K562 (cell line): ENCODE data around the gene PRKAR2B. TPM values are rescaled to one million over a fixed set of nuclear protein-coding genes. Genes with fewer than 3 reads are reported as not detected.

ENCODE experiments used
- CHD1 ChIP-seq: fragments of 200-600 bp; sonication (generic); IDR thresholded peaks from one replicate; pipeline ENCODE4 v1.6.1; 2012; ENCODE audit warnings: mild to moderate bottlenecking, moderate library complexity, low read length, inconsistent platforms
- RFX5 ChIP-seq: IDR thresholded peaks from 2 replicates; pipeline ENCODE4 v1.6.1; 2011; ENCODE audit warnings: low read depth, mild to moderate bottlenecking, improper control_type of control experiment, low read length
- SNRNP70 ChIP-seq: fragments of 200-400 bp; formaldehyde crosslinking; optimal IDR thresholded peaks from 2 replicates; pipeline ENCODE3; 2017; ENCODE audit warnings: low read depth, low read length
- STAG1 ChIP-seq: sonication (generic); formaldehyde crosslinking; IDR thresholded peaks from 2 replicates; pipeline ENCODE4 v1.5.0; 2020; ENCODE audit warnings: missing genetic modification reagents, borderline replicate concordance
- ZNF12 ChIP-seq: sonication (generic); formaldehyde crosslinking; IDR thresholded peaks from 2 replicates; pipeline ENCODE4 v1.4.0; 2020; ENCODE audit warnings: mild to moderate bottlenecking, missing genetic modification reagents
- ZNF23 ChIP-seq: fragments of 250-450 bp; sonication (Bioruptor Pico); IDR thresholded peaks from 2 replicates; pipeline ENCODE4 v1.4.0; 2020; ENCODE audit warnings: mild to moderate bottlenecking
- ZNF282 ChIP-seq: sonication (generic); formaldehyde crosslinking; IDR thresholded peaks from 2 replicates; pipeline ENCODE4 v1.8.1; 2023; ENCODE audit warnings: missing genetic modification reagents
- ZNF384 ChIP-seq: IDR thresholded peaks from 2 replicates; pipeline ENCODE4 v1.6.1; 2012; ENCODE audit warnings: low read depth, low read length, improper control_type of control experiment
- polyA plus RNA-seq, 8 experiments: library from polyadenylated mRNA; depleted of rRNA in 4 of 8; stranded (reverse) in 5 of 8; unstranded in 3 of 8; fragments of >200 nt; fragmentation: Nextera tagmentation in 2 of 8; fragmentation: Illumina TruSeq in 1 of 8; extraction: Ambion mirVana in 2 of 8; extraction: Trizol in 1 of 8; gene quantifications; 2 replicates each; pipeline versions ENCODE4 v1.2.1 to v1.2.3, GENCODE V29; 2011 to 2014; ENCODE audit warnings: inconsistent platforms in 1 of 8, missing spikeins in 1 of 8
- total RNA-seq, 7 experiments: library from RNA; depleted of rRNA in 6 of 7; stranded (reverse); fragments of >200 nt in 6 of 7; fragmentation: Illumina TruSeq in 2 of 7; extraction: Trizol in 2 of 7; gene quantifications; 2 replicates each; pipeline versions ENCODE4 v1.2.1 to v1.2.3, GENCODE V29; 2011 to 2021; ENCODE audit warnings: low replicate concordance in 1 of 7
- TF ChIP-seq, protein P1 (sequence below): IDR thresholded peaks from 2 replicates; pipeline ENCODE4 v1.6.1; 2012; ENCODE audit warnings: low read depth, low read length, improper control_type of control experiment, borderline replicate concordance
- TF ChIP-seq, protein P2 (sequence below): fragments of 250-450 bp; sonication (Bioruptor Pico); IDR thresholded peaks from 2 replicates; pipeline ENCODE4 v1.9.0; 2021; ENCODE audit warnings: mild to moderate bottlenecking
- TF ChIP-seq, protein P3 (sequence below): conservative IDR thresholded peaks from 2 replicates; pipeline ENCODE4 v1.6.1; 2011; ENCODE audit warnings: low read depth, mild to moderate bottlenecking, low read length; ENCODE audit not compliant: control insufficient read depth
- TF ChIP-seq, protein P4 (sequence below): fragments of 250-450 bp; sonication (Bioruptor Pico); IDR thresholded peaks from 2 replicates; pipeline ENCODE4 v1.8.0; 2021; ENCODE audit warnings: borderline replicate concordance, mild to moderate bottlenecking, moderate library complexity; ENCODE audit not compliant: poor library complexity, severe bottlenecking

PRKAR2B gene
- total and polyA plus RNA-seq, 9 of the 15 experiments (the other 6 are each of a cell fraction or from before 2014, with no cell fraction given): 59.0 to 173 (median 129) TPM

DNA sequence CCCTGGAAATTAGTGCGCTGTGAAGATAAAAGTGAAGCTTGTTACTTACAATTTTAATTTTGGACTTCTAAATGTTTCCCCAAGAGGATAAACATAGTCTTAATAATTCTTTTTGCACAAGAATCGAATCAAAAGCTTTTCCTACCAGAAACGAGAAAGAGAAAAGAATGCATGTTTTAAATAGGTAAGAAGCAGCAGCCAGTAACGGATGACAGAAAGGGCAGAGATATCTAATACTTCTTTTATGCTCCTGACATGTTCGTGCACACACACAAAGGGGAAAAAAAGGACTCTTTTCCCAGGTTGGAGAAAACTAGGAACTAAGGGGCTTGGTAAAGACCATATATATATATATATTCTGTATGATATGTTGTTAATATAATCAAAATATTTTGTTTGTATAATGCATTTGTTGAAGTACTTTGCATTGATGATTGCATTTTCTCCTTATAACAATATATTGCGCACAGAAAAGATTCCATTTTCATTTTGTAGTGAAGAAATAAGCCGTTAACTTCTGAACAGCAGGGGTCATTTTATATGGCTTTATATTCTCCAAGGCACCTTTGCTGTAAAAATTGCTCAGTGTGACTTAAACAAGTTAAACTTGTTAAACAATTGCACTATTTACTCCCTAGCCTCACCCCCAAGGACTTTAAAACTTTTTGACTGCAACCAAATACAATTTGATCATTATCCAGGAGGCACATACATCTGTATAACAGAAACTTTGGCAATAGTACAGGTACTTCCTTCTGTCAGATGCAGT lies 2.2 kb downstream of the PRKAR2B start (continued):
- TF ChIP-seq ZNF23 (CRISPR knock-in tag) (no peak), ZNF12 (no peak), CHD1 (peak; percentile 56), ZNF282 (no peak), ZNF384 (no peak), RFX5 (no peak), STAG1 (no peak), SNRNP70 (no peak)
- TF ChIP-seq, protein P1, sequence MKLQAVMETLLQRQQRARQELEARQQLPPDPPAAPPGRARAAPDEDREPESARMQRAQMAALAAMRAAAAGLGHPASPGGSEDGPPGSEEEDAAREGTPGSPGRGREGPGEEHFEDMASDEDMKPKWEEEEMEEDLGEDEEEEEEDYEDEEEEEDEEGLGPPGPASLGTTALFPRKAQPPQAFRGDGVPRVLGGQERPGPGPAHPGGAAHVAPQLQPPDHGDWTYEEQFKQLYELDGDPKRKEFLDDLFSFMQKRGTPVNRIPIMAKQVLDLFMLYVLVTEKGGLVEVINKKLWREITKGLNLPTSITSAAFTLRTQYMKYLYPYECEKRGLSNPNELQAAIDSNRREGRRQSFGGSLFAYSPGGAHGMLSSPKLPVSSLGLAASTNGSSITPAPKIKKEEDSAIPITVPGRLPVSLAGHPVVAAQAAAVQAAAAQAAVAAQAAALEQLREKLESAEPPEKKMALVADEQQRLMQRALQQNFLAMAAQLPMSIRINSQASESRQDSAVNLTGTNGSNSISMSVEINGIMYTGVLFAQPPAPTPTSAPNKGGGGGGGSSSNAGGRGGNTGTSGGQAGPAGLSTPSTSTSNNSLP: no peak
- TF ChIP-seq, protein P2, sequence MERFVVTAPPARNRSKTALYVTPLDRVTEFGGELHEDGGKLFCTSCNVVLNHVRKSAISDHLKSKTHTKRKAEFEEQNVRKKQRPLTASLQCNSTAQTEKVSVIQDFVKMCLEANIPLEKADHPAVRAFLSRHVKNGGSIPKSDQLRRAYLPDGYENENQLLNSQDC (CRISPR knock-in tag): 0 out of 2 replicates have a peak, but pooled peaks have one; percentile 9
- TF ChIP-seq, protein P3, sequence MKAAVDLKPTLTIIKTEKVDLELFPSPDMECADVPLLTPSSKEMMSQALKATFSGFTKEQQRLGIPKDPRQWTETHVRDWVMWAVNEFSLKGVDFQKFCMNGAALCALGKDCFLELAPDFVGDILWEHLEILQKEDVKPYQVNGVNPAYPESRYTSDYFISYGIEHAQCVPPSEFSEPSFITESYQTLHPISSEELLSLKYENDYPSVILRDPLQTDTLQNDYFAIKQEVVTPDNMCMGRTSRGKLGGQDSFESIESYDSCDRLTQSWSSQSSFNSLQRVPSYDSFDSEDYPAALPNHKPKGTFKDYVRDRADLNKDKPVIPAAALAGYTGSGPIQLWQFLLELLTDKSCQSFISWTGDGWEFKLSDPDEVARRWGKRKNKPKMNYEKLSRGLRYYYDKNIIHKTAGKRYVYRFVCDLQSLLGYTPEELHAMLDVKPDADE: no peak
- TF ChIP-seq, protein P4, sequence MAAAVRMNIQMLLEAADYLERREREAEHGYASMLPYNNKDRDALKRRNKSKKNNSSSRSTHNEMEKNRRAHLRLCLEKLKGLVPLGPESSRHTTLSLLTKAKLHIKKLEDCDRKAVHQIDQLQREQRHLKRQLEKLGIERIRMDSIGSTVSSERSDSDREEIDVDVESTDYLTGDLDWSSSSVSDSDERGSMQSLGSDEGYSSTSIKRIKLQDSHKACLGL (CRISPR knock-in tag): no peak
